PC-3 (cell line): ENCODE results near the gene PNO1.

Experiments used
- EZH2phosphoT487 ChIP-seq: fragments of 300-600 bp; sonication (generic); IDR thresholded peaks from 2 replicates; pipeline ENCODE4 v1.6.1; 2018; ENCODE audit warnings: mild to moderate bottlenecking, antibody characterized with exemption, low read length, borderline replicate concordance
- TF ChIP-seq, protein P1 (sequence below): fragments of 300-600 bp; sonication (generic); conservative IDR thresholded peaks from 2 replicates; pipeline ENCODE4 v1.5.1; 2017; ENCODE audit warnings: antibody characterized with exemption, low read depth, mild to moderate bottlenecking, low read length

DNA sequence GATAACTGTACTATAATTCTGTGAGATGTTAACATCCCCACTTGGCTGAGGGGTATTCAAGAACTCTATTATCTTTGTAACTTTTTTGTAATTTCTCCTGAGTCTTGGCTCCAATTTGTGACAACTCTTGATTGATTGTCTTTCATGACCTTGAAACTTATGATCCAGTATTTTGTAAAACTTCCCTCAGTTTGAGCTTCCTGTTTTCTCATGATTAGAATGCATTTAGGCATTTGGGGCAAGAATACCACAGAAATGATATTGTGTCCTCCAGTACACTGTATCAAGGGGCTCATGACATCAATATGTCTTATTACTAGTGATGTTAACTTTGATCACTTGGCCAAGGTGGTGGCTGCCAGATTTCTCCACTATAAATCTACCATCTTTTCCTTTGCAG, 37.4 kb downstream of the PNO1 start:
- TF ChIP-seq, protein P1, sequence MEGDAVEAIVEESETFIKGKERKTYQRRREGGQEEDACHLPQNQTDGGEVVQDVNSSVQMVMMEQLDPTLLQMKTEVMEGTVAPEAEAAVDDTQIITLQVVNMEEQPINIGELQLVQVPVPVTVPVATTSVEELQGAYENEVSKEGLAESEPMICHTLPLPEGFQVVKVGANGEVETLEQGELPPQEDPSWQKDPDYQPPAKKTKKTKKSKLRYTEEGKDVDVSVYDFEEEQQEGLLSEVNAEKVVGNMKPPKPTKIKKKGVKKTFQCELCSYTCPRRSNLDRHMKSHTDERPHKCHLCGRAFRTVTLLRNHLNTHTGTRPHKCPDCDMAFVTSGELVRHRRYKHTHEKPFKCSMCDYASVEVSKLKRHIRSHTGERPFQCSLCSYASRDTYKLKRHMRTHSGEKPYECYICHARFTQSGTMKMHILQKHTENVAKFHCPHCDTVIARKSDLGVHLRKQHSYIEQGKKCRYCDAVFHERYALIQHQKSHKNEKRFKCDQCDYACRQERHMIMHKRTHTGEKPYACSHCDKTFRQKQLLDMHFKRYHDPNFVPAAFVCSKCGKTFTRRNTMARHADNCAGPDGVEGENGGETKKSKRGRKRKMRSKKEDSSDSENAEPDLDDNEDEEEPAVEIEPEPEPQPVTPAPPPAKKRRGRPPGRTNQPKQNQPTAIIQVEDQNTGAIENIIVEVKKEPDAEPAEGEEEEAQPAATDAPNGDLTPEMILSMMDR = no peak
- TF ChIP-seq EZH2phosphoT487 = no peak
